Sigmoid colon (tissue), 4 donors: ENCODE results near the gene RPS15.

Experiments
- EP300 ChIP-seq, 4 donors: sonication (generic); formaldehyde crosslinking; IDR thresholded peaks; one replicate each; pipeline ENCODE4 v1.6.1; 2017; ENCODE audit warnings: antibody characterized with exemption in 4 of 4
- TF ChIP-seq, protein P1 (sequence below), 4 experiments: fragments of 450-650 bp in 3 of 4; fragments of 200-600 bp in 1 of 4; IDR thresholded peaks; one replicate each; pipeline ENCODE4 v1.5.1; 2016 to 2019; ENCODE audit warnings: antibody characterized with exemption in 4 of 4, mild to moderate bottlenecking in 3 of 4, moderate library complexity in 2 of 4

DNA sequence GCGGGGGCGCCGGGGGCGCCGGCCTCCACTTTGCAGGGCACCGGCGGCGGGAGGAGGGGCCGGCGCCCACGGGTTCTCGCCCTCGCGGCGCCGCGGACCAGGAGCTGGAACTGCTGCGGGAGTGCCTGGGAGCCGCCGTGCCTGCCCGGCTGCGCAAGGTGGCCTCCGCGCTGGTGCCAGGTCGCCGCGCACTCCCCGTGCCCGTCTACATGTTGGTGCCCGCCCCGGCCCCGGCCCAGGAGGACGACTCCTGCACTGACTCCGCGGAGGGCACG, 29.0 kb downstream of the RPS15 start:
- TF ChIP-seq, protein P1, sequence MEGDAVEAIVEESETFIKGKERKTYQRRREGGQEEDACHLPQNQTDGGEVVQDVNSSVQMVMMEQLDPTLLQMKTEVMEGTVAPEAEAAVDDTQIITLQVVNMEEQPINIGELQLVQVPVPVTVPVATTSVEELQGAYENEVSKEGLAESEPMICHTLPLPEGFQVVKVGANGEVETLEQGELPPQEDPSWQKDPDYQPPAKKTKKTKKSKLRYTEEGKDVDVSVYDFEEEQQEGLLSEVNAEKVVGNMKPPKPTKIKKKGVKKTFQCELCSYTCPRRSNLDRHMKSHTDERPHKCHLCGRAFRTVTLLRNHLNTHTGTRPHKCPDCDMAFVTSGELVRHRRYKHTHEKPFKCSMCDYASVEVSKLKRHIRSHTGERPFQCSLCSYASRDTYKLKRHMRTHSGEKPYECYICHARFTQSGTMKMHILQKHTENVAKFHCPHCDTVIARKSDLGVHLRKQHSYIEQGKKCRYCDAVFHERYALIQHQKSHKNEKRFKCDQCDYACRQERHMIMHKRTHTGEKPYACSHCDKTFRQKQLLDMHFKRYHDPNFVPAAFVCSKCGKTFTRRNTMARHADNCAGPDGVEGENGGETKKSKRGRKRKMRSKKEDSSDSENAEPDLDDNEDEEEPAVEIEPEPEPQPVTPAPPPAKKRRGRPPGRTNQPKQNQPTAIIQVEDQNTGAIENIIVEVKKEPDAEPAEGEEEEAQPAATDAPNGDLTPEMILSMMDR (IDR thresholded peaks at IDR 0.05), result no peak
- TF ChIP-seq EP300 (IDR thresholded peaks at IDR 0.05), result no peak
